ENCODE measurements around the gene PLCXD1.
"Not testable (repeated sequence)": the region's sequence is repeated elsewhere in the genome, so short reads cannot be mapped to it uniquely, and the experiment has no call there.

PLCXD1 gene

DNA sequence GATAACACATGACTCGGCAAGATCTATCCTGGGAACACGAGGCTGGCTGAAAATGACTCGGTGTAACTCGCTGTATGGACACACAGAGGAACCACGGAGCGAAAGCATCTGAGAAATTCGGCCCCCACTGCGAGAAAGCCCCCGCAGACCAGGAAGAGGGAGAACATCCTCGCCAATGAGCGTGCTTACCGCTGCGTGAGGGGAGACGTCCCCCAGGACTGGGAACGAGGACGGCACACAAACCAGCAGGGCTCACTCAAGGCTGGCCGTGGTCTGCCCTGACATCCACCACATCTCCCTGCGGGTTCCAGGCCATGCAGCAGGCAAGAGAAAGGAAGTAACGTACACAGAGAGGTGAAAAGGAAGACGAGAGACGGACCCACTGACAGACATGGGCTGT is 55.0 kb downstream of the PLCXD1 start:
- no peak for DNase-seq

DNA sequence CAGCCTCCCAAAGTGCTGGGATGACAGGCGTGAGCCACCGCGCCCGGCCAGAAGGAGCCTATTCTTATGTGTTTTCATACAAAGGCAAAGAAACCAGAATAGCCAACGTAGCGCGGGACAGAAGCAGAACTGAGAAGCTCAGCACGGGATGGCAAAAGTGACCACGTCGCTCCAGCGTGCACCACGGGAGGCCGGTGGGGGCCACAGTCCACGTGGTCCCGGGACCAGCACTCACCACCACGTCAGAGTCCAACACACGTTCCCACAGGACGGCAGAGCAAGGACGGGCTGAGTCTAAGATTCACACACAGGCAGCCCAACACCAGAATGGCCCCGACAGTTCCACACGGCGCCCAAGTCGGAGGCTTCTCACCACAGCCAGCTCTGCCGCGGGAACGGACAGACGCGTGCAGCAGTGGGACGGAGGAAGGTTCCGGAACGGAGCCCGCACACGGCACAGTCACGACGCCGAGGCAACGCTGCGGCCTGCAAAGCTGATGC is 56.2 kb downstream of the PLCXD1 start:
- DNase-seq, result no peak

DNA sequence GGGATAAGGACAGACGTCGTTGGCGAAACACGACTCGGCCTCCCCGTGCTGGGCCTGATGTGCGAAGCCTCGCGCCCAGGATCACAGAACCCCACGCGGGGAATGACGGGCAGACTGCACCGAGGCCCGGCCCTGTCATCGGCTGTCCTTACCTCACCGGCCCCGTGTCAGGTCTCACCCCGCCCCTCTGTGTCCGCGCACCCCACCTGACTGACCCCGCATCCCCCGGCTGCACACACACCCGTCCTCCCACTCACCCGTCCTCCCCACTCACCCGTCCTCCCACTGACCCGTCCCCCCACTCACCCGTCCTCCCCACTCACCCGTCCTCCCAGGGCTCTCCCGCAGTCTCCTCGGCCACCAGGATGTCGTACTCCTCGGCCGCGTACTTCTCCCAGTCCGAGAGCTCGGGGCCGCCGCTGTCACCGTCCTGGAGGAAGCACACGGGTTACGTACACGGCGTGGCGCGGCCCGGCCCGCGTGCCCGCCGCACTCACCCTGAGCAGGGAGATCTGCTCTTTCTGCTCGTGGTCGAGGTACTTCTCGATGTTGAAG is 57.2 kb downstream of the PLCXD1 start:
- DNase-seq, result no peak

DNA sequence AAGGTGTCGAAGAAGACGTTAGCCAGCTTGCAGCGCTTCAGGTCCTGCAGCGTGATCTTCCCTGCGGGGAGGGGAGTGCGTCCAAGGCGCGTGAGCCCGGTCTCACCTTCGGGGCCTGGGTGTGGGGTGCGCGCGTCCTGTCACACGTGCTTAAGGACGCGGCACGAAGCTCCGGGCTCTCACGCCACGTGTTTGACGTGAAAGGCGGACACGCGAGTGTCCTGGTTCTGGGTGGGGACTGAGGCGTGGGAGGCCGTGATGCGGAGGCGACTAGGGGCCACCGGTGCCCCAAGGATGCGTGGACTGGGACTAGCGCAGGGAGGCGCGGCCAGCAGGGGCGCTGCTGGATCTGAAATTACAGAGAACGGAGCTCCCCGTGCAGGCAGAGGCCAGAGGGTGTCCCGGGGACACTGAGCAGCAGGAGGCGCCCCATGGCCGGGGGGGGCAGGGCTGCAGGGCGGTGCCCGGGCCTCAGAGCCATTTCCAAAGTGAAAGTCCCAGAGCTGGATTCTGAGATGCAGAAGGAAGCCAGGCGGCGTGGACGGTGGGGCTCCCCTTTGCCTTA is 57.7 kb downstream of the PLCXD1 start:
- no peak for DNase-seq

DNA sequence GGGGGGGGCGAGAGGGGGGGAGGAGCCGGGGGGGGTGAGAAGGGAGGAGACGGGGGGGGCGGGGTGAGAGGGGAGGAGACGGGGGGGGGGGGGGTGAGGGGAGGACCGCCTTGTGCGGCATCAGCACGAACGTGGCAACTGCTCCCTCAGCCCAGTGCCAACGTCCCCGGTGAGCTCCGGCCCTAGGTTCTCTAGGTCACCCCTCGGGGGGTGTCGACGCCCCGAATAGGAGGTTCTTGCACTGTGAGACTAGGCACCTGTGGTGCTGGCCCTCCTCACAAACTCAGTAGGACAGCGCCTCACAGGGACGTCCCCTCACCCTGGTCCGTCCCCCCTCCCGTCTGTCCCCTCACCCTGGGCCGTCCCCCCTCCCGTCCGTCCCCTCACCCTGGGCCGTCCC is 58.9 kb downstream of the PLCXD1 start:
- DNase-seq, result no peak

DNA sequence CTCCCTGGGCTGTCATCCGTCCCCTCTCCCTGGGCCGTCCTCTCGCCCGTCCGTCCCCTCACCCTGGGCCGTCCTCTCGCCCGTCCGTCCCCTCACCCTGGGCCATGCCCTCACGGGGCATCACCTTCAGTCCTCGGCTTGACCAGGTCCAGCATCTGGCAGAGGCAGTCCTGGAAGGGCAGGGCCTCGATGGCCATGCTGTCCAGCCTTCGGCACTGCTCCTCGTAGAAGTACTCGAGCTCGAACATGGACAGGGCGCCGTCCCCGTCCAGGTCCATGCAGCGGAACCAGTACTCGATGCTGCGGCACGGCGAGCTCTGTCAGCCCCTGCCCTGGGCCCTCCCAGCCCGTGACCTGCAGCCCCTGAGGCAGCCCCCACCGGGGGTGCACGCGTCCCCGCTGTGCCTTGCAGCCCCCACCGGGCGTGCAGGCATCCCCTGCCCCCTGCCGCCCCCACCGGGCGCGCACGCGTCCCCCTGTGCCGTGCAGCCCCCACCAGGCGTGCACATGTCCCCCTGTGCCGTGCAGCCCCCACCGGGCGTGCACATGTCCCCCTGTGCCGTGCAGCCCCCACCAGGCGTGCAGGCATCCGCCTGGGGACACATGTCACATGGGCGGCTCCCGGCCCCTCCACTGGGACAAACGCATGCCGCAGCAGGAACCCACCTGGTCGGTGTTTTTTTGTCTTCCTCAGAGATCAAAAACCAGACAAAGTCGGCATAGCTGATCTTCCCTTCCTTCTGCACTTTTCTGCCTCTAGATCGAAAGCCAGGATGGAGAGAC is 59.7 kb downstream of the PLCXD1 start:
- no peak for DNase-seq

DNA sequence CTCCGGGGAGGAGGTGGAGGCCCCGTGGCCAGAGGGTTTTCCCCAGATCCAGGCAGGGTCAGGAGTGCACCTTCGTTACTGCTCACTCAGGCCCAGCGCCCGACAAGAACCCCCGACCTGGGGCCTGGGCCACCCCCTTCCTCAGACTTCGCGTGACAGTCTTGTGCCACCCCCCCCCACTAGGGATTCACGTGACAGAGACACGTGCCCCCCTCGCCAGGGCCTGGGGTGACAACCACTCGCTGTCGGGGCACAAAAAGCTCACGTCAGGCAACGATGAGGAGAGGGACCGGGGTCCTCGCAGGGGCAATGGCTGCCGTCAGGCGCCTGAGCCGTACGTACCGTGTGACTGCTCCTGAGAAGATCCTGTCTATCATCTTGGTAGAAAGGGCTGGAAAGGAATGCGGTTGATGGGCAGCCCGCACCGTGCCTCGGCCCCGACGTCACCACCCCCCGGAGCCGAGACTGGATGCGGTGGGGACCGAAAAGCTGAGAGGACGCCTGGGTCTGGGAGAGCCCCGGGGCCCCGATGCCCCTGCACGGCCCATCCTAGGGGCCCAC is 60.4 kb downstream of the PLCXD1 start:
- no peak for DNase-seq

DNA sequence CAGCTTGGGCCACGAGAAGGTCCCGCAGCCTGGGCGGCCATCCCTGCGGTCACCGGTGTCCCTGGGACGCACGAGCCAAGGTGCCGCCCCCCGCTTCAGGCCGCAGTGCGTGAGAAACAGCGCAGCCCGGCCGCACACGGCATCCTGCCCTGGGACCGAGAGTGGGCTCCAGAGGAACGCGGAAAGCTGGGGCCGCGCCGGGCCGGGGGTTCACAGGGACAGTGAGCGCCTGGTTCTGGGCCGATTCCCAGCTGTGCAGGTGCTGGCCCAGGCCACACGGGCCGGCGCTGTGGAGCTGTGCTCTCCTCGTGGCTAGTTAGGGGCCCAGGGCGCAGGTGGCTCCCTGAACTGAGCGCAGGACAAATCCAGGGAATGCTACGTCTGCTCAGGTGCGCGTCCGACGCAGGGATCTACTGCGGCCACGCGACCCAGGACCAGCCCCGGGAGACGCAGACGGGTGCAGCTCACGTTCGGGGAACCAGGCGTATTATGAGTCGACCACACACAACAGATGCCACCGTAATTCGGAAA is 63.3 kb downstream of the PLCXD1 start:
- DNase-seq, result no peak

DNA sequence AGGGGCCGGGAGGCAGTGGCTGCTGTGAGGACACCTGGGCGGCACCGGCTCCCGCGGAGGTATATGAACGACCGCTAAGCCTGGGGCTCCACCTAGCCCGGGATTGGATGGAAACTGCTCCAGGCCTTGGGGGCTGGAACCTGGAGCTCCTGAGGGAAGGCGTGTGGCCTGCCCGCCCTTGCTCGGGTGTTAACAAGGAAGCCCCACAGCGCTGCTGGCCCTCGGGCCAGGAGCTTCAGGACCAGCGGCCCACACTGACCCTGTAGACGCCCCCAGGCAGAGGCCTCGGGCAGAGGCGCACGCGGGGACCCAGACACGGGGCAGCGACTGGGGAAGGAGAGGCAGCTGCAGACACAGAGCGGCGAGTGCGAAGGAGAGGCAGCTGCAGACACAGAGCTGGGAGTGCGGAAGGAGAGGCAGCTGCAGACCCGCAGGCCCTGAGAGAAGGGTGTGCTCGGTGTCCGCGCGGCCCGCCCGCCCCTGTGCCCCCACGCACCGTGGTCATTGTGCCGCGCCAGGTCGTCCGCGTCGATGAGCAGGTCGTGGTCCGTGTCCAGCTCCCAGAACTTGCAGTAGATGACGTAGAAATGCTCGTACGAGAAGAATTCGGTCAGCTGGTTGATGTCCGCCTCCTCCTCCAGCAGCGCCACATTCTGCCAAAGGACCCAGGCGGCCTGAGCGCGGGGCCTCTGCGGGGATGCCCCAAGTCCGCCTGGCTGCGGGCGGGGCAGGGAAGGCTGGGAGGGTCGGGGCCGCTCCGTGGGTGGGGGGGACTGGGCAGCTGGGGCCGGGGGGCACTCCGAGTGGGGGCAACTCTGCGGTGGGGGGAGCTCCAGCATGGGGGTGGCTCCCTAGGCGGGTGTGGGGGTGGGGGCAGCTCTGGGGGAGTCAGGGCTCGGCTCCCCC is 64.1 kb downstream of the PLCXD1 start:
- no peak for DNase-seq

DNA sequence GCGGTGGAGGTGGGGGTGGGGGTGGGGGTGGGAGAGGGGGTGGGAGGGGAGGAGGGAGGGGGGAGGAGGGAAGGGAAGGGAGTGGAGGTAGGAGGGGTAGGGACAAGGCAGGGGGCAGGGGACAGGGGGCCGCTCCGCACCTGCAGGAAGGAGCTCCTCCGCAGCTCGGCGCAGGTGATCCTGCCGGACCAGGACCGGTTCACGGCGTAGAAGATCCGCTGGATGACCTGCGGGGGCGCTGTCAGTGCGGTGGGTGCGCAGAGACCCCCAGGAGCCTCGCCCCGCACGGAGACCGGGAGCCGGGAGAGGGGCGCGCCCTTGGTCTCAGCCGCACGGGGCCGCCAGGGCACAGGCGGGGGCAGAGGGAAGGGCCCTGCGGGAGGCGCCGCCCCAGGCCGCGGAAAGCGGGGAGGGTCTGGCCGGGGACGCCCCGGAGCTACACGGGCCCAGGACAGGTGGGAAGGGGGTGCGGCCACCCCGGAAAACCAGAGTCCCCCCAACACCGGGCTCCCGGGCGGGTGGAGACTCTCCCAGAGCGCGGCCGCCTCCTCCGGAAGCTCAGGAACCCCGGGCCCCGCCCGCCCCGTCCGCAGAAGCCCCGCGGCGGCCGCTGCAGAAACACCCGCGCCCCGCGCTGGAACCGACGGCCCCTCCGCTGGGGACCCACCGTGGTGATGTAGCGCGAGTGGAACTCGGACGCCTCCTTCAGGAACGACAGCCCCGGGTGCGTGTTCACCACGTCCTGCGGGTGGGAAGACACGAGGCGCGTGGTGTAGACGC is 65.0 kb downstream of the PLCXD1 start:
- DNase-seq, result no peak

DNA sequence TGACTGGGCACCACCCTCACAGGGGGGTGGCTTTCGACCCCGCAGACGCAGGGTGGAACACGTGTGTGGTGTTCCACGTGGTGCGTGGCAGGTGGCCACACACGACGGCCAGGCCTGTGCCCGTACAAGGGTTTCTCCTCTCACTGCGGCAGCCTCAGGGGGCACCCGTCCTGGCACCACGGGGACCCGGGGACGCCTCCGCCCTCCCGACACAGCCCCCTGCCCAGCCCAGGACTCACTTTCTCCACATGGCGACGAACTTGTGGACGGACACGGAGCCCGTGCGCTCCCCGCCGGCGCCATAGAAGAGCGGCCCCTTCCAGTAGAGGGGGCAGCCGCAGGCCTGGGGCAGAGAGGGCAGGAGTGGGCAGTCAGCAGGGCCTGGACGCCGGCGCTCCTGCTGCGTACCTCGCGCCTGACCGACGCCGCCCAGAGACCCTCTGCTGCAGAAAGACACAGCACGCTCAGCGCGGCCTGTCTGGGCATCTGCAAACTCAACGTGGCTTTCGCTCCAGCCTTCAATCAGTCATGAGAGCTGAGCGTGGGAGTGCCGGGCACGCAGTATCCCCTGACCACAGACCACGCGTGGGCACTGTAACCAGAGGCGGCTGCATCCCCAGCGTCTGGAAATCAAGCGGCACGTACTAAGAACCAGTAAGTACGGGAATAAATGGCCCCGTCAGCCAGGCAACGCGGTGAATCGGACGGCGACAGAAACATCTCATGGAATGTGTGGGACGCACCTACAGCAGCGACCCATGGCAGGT is 66.4 kb downstream of the PLCXD1 start:
- DNase-seq, result no peak

DNA sequence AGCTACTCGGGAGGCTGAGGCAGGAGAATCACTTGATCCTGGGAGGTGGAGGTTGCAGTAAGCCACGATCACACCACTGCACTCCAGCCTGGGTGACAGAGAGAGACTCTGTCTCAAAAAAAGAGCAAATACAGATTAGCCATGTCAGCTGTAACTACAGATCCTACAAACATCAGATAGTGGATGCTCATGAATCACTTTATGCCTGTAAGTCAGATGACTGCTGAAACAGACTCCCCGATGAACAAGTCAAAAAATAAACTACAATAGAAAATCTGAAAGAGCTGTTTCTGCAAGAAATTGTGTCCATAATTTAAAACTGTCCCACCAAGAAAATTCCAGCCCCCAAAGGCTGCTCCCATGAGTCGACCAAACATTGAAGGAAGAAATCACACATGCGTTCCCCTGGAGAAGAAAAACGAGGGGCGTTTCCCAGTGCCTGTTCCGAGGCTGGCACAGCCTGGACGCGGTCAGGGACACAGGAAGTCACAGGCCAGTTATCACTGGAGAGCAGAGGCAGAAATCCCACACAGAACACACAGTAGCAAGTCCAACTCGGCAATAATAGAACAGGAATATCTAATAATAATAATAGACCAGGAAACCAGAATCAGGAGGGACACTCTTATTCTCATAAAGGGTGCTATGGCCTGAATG is 67.4 kb downstream of the PLCXD1 start:
- DNase-seq, result peak; percentile 4

DNA sequence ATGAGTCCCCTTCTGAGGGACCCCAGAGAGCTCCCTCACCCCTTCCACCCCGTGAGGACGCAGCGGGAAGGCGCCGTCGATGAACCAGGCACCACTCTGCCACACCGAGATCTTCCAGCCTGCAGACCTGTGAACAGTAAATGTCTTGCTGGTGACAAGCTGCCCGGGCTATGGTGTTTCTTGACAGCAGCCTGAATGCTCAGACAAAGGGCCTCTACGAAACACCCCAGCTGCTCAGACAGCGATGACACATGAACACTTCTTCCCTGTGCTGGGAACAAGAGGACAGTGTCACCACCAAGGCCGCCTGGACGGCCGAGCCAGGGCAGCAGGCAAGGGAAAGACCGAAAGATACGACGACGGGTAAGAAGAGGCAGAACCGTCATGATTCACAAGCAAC is 68.0 kb downstream of the PLCXD1 start:
- no peak for DNase-seq

DNA sequence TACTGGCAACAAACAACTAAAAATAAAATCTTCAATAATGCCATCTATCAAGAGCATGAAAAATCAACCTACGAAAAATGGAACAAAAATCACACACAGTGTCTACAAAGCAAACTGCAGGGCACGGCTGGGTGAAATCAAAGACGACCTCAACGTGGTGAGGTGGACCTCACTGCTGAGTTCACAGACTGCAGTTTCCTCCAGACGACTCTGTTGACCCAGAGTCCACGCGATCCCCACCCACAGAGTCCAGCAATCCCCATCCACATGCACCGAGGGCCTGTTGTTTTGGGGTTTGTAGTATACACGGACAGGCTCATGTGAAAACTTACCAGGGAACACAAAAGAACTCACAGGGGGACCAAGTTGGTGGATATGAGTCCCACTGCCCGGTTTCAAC is 68.5 kb downstream of the PLCXD1 start:
- DNase-seq, result no peak

DNA sequence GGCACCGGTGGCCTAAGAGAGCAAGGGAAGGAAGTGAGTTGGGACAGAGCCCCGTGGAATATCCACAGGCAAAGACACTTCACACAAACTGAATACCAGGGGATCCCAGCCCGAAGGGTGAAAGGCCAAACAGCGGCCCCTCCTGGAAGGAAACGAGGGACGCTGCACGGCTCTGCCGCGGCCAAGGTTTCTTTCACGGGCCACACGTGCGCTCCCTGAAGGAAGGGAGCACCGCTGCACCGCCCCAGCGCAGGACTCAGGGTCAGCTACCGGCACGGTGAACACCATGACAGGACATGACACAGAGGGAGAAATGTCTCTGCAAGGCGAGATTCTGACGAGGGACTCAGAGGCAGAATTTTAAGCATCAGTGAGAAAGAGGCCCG is 69.0 kb downstream of the PLCXD1 start:
- DNase-seq, result no peak

DNA sequence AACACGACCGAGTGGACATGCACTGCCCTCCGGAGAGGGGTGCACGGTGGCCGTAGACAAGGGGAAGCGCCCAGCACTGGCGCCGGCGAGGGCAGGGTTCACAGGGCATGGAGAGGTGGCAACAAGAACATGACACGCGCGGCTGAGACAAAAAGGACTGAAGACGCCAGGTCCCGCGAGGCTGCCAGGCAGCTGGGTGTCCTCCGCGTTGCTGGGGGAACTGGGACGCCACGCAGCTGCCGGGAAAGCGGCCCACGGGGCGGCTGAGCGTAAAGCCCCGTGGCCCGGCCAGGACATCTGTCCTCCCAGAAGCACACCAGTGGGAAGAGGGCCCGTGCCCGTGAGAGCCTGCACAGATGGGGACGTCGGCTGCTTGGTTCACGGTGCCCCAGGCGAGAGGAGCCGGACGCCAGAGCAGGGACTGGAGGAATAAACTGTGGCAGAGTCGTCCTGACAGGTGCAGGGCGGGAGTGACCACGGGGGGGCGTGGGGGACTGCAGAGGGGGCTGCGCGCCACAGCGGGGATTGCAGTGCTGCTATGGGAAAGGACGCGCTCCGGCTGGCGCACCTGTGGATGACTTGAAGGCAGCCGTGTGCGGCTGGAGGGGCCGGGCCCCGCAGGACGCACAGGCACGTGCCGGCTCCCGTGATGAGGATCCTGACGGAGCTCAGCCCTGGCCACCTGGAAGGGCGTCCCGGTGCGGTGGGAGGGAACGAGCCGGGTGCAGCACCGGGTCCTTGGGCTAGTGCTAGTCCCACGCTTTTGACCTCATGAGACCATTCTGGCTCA is 69.5 kb downstream of the PLCXD1 start:
- DNase-seq, result no peak

DNA sequence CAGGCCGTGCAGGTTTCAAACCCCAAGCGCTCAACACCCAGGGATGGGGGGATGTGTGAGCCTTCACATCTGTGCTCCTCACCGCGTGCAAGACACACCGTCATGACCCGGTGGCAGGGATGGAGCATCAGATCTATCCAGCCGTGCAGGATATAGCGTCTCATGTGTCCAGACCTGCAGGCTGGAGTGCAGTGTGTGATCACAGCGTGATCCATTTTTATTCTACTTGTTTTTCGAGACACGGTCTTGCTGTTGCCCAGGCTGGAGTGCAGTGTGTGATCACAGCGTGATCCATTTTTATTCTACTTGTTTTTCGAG is 70.1 kb downstream of the PLCXD1 start:
- DNase-seq, result not testable (repeated sequence)

DNA sequence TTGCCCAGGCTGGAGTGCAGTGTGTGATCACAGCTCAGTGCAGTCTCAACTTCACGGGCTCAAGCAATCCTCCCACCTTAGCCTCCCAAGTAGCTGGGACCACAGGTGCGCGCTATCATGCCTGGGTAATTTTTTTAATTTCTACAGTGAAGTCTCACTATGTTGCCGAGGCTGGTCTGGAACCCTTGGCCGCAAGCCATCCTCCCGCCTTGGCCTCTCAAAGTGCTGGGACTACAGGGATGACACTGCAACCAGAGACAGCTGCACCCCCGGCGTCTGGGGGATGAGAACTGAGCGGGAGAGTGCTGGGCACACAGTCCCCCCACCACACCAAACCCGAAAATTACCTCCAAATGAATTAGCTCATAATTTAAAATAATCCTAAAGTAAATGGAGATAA is 70.6 kb downstream of the PLCXD1 start:
- no peak for DNase-seq

DNA sequence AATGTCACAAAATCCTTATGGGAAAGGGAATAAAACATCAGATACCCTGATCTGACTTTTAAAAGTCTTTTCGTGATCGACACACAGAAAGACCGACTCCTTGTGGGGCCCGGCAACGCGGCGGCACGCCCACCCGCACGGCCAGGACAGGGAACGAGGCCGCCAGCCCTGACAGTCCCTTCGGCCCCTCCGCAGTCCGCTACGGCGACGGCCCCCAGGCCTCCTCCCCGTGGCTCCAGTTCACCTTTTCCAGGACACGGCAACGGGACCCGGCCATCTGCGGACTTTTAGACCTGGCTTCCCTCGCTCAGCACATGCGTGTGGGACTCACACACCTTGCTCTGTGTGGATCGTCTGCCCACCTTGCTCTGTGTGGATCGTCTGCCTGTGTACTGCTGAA is 71.0 kb downstream of the PLCXD1 start:
- no peak for DNase-seq

Data from kidney glomerular epithelial cell (primary cell).